ENCODE measurements around the gene TMEM117. TPM values are rescaled to one million over a fixed set of nuclear protein-coding genes. Genes with fewer than 3 reads are reported as not detected.
A peak's percentile ranks its signal among the peaks of the same experiment; 100 is the strongest.

TMEM117 gene
- total and polyA plus RNA-seq, 10 of the 15 experiments (the other 5 are each of a cell fraction or from before 2014, with no cell fraction given), result 3.1 to 8.2 (median 6.1) TPM

GRCh38 chr12:43805860-43806736 is 29.8 kb upstream of the TMEM117 start, which contains the start of gene TWF1 (continued):
- TF ChIP-seq FOS (IDR thresholded peaks at IDR 0.05; ENCODE audit: borderline replicate concordance, extremely low read depth, insufficient read length) (no peak), ZNF24 (IDR thresholded peaks at IDR 0.05) (0 out of 2 replicates have a peak, but pooled peaks have one; percentile 48), HCFC1 (IDR thresholded peaks at IDR 0.05; ENCODE audit: low read length) (peak; percentile 64), ZNF217 (IDR thresholded peaks at IDR 0.05) (no peak), MYC (IDR thresholded peaks at IDR 0.05; ENCODE audit: insufficient read depth, insufficient read length, insufficient replicate concordance, low read length, severe bottlenecking) (no peak), CHD1 (IDR thresholded peaks at IDR 0.05; ENCODE audit: low read depth, low read length) (no peak), MLLT1 (IDR thresholded peaks at IDR 0.05) (peak; percentile 78), NR2F1 (conservative IDR thresholded peaks at IDR 0.05) (peak; percentile 53), JUND (IDR thresholded peaks at IDR 0.05; ENCODE audit: low read depth, low read length) (no peak), BCLAF1 (IDR thresholded peaks at IDR 0.05) (no peak), SP1 (IDR thresholded peaks at IDR 0.05; ENCODE audit: low read depth, low read length) (no peak), TARDBP (IDR thresholded peaks at IDR 0.05; ENCODE audit: borderline replicate concordance) (no peak), BHLHE40 (IDR thresholded peaks at IDR 0.05; ENCODE audit: borderline replicate concordance in 1 of 2, low read depth in 2 of 2, low read length in 1 of 2) (peak in 1 of 2 experiments; percentile 52; a peak in 1 of 4 replicates), CTCF (IDR thresholded peaks at IDR 0.05 in 2 of 3, conservative IDR thresholded peaks at IDR 0.05 in 1 of 3; ENCODE audit: control insufficient read depth in 2 of 3, extremely low read depth in 1 of 3, insufficient read depth in 1 of 3, low read depth in 3 of 3, low read length in 3 of 3) (peak in 2 of 3 experiments; percentile 18 to 30; a peak in 2 of 6 replicates), NFXL1 (IDR thresholded peaks at IDR 0.05; ENCODE audit: borderline replicate concordance) (no peak)
- TF ChIP-seq, protein P1, sequence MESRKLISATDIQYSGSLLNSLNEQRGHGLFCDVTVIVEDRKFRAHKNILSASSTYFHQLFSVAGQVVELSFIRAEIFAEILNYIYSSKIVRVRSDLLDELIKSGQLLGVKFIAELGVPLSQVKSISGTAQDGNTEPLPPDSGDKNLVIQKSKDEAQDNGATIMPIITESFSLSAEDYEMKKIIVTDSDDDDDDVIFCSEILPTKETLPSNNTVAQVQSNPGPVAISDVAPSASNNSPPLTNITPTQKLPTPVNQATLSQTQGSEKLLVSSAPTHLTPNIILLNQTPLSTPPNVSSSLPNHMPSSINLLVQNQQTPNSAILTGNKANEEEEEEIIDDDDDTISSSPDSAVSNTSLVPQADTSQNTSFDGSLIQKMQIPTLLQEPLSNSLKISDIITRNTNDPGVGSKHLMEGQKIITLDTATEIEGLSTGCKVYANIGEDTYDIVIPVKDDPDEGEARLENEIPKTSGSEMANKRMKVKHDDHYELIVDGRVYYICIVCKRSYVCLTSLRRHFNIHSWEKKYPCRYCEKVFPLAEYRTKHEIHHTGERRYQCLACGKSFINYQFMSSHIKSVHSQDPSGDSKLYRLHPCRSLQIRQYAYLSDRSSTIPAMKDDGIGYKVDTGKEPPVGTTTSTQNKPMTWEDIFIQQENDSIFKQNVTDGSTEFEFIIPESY (IDR thresholded peaks at IDR 0.05), result no peak
- TF ChIP-seq, protein P2, sequence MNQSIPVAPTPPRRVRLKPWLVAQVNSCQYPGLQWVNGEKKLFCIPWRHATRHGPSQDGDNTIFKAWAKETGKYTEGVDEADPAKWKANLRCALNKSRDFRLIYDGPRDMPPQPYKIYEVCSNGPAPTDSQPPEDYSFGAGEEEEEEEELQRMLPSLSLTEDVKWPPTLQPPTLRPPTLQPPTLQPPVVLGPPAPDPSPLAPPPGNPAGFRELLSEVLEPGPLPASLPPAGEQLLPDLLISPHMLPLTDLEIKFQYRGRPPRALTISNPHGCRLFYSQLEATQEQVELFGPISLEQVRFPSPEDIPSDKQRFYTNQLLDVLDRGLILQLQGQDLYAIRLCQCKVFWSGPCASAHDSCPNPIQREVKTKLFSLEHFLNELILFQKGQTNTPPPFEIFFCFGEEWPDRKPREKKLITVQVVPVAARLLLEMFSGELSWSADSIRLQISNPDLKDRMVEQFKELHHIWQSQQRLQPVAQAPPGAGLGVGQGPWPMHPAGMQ (IDR thresholded peaks at IDR 0.05; ENCODE audit: borderline replicate concordance), result no peak
